CD4-positive, alpha-beta memory T cell (primary cell): ENCODE data around the gene ZNF652. TPM values are rescaled to one million over a fixed set of nuclear protein-coding genes. Genes with fewer than 3 reads are reported as not detected.

ENCODE experiments used
- CTCF ChIA-PET: fragments of 350-600 bp; sonication (Branson Sonifier 250); formaldehyde crosslinking; loops from one replicate; lab custom pipeline; 2021; ENCODE audit warnings: inconsistent platforms; ENCODE audit not compliant: partially characterized antibody; lab: Charles Lee
- POLR2A ChIA-PET: fragments of 350-600 bp; sonication (Branson Sonifier 250); formaldehyde crosslinking; loops from one replicate; lab custom pipeline; 2021; ENCODE audit not compliant: partially characterized antibody; lab: Charles Lee
- DNase-seq, 5 donors: peaks; one replicate each; pipeline versions ENCODE4 v3.0.0 to v3.0.0-alpha.2; 2020 to 2022; ENCODE audit warnings: mixed read lengths in 1 of 5
- H3K27ac ChIP-seq: one replicate; pipeline ENCODE4 v1.7.0; 2013; ENCODE audit warnings: low read depth, low read length
- H3K27me3 ChIP-seq: 2 replicates; pipeline ENCODE4 v1.7.0; 2013; ENCODE audit warnings: mild to moderate bottlenecking, low read length, moderate library complexity; ENCODE audit not compliant: insufficient read depth
- H3K36me3 ChIP-seq: 2 replicates; pipeline ENCODE4 v1.7.0; 2013; ENCODE audit warnings: mild to moderate bottlenecking, low read length, moderate library complexity; ENCODE audit not compliant: insufficient read depth
- H3K4me1 ChIP-seq: 2 replicates; pipeline ENCODE4 v1.7.0; 2013; ENCODE audit warnings: mild to moderate bottlenecking, low read length, moderate library complexity; ENCODE audit not compliant: insufficient read depth
- H3K4me3 ChIP-seq, 2 donors: one replicate each; pipeline ENCODE4 v1.7.0; 2013; ENCODE audit warnings: low read length in 2 of 2, mild to moderate bottlenecking in 1 of 2
- H3K9me3 ChIP-seq, 2 donors: one replicate each; pipeline ENCODE4 v1.7.0; 2013; ENCODE audit warnings: low read length in 2 of 2, control low read depth in 1 of 2; ENCODE audit not compliant: control insufficient read depth in 1 of 2
- H3K27ac Mint-ChIP-seq, 7 donors: one replicate each; pipeline ENCODE4 v1.8.0; 2020 to 2021; ENCODE audit warnings: mixed read lengths in 7 of 7, mild to moderate bottlenecking in 6 of 7, inconsistent platforms in 3 of 7, moderate library complexity in 3 of 7
- H3K27me3 Mint-ChIP-seq, 2 donors: one replicate each; pipeline ENCODE4 v1.8.0; 2020 to 2021; ENCODE audit warnings: mixed read lengths in 2 of 2
- H3K36me3 Mint-ChIP-seq, 2 donors: one replicate each; pipeline ENCODE4 v1.8.0; 2020 to 2021; ENCODE audit warnings: mixed read lengths in 2 of 2, inconsistent platforms in 1 of 2, mild to moderate bottlenecking in 1 of 2
- H3K4me1 Mint-ChIP-seq, 4 donors: one replicate each; pipeline ENCODE4 v1.8.0; 2020 to 2021; ENCODE audit warnings: mixed read lengths in 4 of 4, mild to moderate bottlenecking in 1 of 4
- H3K4me3 Mint-ChIP-seq, 8 donors: one replicate each; pipeline ENCODE4 v1.8.0; 2020 to 2021; ENCODE audit warnings: mixed read lengths in 8 of 8, mild to moderate bottlenecking in 7 of 8, moderate library complexity in 6 of 8, inconsistent platforms in 3 of 8
- H3K9me3 Mint-ChIP-seq, 8 donors: one replicate each; pipeline ENCODE4 v1.8.0; 2020 to 2021; ENCODE audit warnings: mixed read lengths in 8 of 8, mild to moderate bottlenecking in 5 of 8, inconsistent platforms in 3 of 8, moderate library complexity in 1 of 8
- intact Hi-C: fragments of 100-400 bp; cut with micrococcal nuclease; formaldehyde crosslinking; loops from one replicate; pipeline ENCODE4 v1.15.1; 2023
- polyA plus RNA-seq, 2 donors: library from polyadenylated mRNA; unstranded; fragments of 300-500 nt; fragmentation: Illumina TruSeq; gene quantifications; one replicate each; pipeline ENCODE4 v1.2.3, GENCODE V29; 2021
- total RNA-seq, 2 experiments: library from RNA; stranded (reverse); gene quantifications; one replicate each; pipeline ENCODE4 v1.2.3, GENCODE V29; 2021

ZNF652 gene
- total and polyA plus RNA-seq, 4 experiments from 2014 or later = 13.1 to 68.6 (median 46.3) TPM

DNA sequence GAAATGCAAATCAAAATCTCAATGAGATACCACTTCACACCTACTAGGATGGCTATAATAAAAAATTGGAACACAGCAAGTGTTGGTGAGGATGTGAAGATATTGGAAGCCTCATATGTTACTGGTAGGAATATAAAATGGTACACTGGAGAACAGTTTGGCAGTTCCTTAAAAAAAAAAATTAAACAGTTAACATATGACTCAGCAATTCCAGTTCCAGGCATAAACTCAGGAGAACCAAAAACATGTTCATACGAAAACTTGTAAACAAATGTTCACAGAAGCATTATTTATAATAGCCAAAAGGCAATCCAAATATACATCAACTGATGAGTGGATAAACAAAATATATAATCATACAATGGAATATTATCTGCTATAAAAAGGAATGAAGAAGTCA lies 28.2 kb downstream of the ZNF652 start:
- no peak overlapping the region for H3K4me3 ChIP-seq
- Mint-ChIP-seq H3K27me3 (no peaks in the 10 kb centered on the region), H3K27ac (peak overlapping the region in 2 of 7 donors; percentile 10), H3K4me3 (no peak overlapping the region), H3K4me1 (peaks cover 27 to 45% (median 33%) of the 10 kb centered on the region in 4 donors), H3K9me3 (no peaks in the 10 kb centered on the region), H3K36me3 (peaks cover 0 to 4% of the 10 kb centered on the region in 2 donors)
- ChIA-PET POLR2A (no interaction called here), CTCF (no interaction called here)
- no peaks in the 10 kb centered on the region for H3K36me3 ChIP-seq
- no peaks in the 10 kb centered on the region for H3K9me3 ChIP-seq
- no peak overlapping the region for H3K27ac ChIP-seq
- no peaks in the 10 kb centered on the region for H3K27me3 ChIP-seq
- intact Hi-C loops = no loop called here
- H3K4me1 ChIP-seq = peaks cover 30% of the 10 kb centered on the region
- DNase-seq = no peak

DNA sequence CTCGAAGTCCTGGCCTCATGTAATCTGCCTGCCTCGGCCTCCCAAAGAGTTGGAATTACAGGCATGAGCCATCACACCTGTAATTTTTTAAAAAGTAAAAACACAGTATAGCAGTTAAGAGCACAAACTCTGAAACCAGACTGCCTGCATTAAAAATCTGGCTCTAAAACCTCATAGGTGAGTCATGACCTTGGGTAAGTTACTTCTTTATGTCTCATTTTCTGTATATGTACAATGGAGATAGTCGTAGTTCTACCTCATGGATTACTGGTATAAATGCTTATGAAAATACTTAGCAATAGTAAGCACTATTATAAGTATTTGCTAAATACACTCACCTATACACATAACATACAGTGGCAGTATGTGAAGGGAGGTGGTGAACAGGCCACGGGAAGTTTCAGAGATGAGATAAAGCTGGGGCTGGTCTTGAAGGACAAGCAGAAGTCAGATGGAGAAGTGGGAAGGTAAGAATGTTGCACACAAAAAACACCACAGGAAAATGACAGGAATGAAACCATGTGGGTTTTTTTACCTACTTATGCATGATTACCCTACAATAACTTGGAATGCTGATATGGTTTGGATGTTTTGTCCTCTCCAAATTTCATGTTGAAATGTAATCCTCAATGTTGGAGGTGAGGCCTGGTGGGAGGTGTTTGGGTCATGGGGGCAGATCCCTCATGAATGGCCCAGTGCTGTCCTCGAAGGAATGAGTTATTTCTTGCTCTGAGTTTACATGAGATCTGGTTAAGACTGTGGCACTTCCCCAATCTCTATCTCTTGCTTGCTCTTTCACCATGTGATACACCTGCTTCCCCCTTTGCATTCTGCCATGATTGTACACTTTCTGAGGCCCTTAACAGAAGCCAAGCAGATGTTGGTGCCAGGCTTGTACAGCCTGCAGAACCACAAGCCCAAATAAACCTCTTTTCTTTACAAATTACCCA lies 33.9 kb downstream of the ZNF652 start:
- Mint-ChIP-seq H3K27ac (peak overlapping the region; percentile 10 to 90 (median 60)), H3K36me3 (peaks cover 4 to 5% of the 10 kb centered on the region in 2 donors), H3K9me3 (no peaks in the 10 kb centered on the region), H3K4me1 (peaks cover 37 to 63% (median 51%) of the 10 kb centered on the region in 4 donors), H3K4me3 (peak overlapping the region in 4 of 8 donors; percentile 4 to 35 (median 20)), H3K27me3 (no peaks in the 10 kb centered on the region)
- Histone ChIP-seq H3K9me3 (no peaks in the 10 kb centered on the region), H3K4me1 (peaks cover 26% of the 10 kb centered on the region), H3K27me3 (no peaks in the 10 kb centered on the region), H3K36me3 (no peaks in the 10 kb centered on the region), H3K27ac (no peak overlapping the region), H3K4me3 (no peak overlapping the region)
- DNase-seq = no peak
- POLR2A ChIA-PET = interaction anchor here (1.9 kb wide), 1 partner anchor 15 kb away, joined by 13 read pairs; no protein-coding TSS in a partner anchor
- intact Hi-C loops = no loop called here
- CTCF ChIA-PET = interaction anchor here (1.4 to 2.8 kb wide), 2 partner anchors 9 to 40 kb away, joined by 4 to 13 read pairs; no protein-coding TSS in a partner anchor

DNA sequence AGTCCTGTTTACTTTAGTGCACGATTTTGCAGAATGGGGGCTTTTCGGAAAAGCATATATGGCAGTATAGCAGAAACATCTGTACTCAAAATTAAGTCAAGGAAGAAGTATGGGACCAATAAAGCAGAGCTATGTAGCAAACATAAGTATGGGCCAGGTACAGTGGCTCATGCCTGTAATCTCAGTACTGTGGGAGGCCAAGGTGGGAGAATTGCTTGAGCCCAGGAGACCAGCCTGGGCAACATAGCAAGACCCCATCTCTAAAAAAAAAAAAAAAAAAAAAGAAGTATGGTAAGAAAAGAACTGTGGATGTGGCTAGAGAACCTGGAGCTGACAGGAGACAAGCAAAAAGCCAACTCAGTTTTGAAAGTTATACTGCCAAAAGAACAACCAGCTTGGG lies 36.1 kb downstream of the ZNF652 start:
- Mint-ChIP-seq H3K36me3 (peaks cover 4% of the 10 kb centered on the region in 2 donors), H3K9me3 (no peaks in the 10 kb centered on the region), H3K27me3 (no peaks in the 10 kb centered on the region), H3K27ac (peak overlapping the region in 1 of 7 donors; percentile 25), H3K4me3 (no peak overlapping the region), H3K4me1 (peaks cover 41 to 62% (median 51%) of the 10 kb centered on the region in 4 donors)
- H3K36me3 ChIP-seq = no peaks in the 10 kb centered on the region
- H3K27me3 ChIP-seq = no peaks in the 10 kb centered on the region
- H3K27ac ChIP-seq = no peak overlapping the region
- peaks cover 21% of the 10 kb centered on the region for H3K4me1 ChIP-seq
- H3K4me3 ChIP-seq = no peak overlapping the region
- intact Hi-C loops = no loop called here
- DNase-seq = no peak
- no peaks in the 10 kb centered on the region for H3K9me3 ChIP-seq
- POLR2A ChIA-PET = interaction anchor here (1.2 kb wide), 1 partner anchor 37 kb away, joined by 3 read pairs; no protein-coding TSS in a partner anchor
- CTCF ChIA-PET = interaction anchor here (0.7 to 3.2 kb wide), 2 partner anchors 16 to 835 kb away, joined by 3 to 13 read pairs; no protein-coding TSS in a partner anchor

DNA sequence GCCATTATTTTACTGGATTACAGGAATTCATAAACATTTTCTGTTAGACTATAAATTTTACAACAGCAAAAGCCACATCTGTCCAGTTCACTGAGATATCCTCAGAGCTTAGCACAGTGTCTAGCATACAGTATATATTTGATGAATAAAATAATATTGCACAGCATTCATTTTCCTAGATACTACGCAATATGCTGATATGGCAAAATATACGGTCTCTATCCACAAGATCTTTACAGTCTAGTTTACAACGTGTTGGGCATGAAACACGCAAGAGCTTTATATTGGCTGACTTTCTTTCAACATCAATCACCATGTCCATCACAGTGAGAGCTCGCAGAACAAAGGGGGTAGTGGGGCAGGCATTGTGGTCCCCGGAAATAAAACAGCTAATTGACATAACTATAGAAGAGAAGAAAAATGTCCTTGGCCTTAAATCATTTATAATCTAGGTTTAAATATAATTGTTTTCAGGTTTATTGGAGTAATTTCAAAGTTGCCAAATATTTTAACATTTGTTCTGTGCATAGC lies 43.5 kb downstream of the ZNF652 start:
- ChIA-PET CTCF (interaction anchor here (1.0 to 7.6 kb wide), 9 partner anchors 18 to 94 kb away, joined by 3 to 170 read pairs (median 9); partner anchors contain the start of gene ZNF652), POLR2A (interaction anchor here (1.1 to 5.0 kb wide), 3 partner anchors 24 to 70 kb away, joined by 3 to 38 read pairs (median 6); no protein-coding TSS in a partner anchor)
- Mint-ChIP-seq H3K27ac (peak overlapping the region in 2 of 7 donors; percentile 0 to 6), H3K4me1 (peaks cover 28 to 53% (median 36%) of the 10 kb centered on the region in 4 donors), H3K4me3 (no peak overlapping the region), H3K27me3 (no peaks in the 10 kb centered on the region), H3K36me3 (peaks cover 6 to 14% of the 10 kb centered on the region in 2 donors), H3K9me3 (no peaks in the 10 kb centered on the region)
- no peaks in the 10 kb centered on the region for H3K9me3 ChIP-seq
- peaks cover 17% of the 10 kb centered on the region for H3K4me1 ChIP-seq
- no peak for DNase-seq
- H3K36me3 ChIP-seq = no peaks in the 10 kb centered on the region
- H3K27me3 ChIP-seq = no peaks in the 10 kb centered on the region
- H3K27ac ChIP-seq = no peak overlapping the region
- H3K4me3 ChIP-seq = no peak overlapping the region
- intact Hi-C loops = no loop called here

DNA sequence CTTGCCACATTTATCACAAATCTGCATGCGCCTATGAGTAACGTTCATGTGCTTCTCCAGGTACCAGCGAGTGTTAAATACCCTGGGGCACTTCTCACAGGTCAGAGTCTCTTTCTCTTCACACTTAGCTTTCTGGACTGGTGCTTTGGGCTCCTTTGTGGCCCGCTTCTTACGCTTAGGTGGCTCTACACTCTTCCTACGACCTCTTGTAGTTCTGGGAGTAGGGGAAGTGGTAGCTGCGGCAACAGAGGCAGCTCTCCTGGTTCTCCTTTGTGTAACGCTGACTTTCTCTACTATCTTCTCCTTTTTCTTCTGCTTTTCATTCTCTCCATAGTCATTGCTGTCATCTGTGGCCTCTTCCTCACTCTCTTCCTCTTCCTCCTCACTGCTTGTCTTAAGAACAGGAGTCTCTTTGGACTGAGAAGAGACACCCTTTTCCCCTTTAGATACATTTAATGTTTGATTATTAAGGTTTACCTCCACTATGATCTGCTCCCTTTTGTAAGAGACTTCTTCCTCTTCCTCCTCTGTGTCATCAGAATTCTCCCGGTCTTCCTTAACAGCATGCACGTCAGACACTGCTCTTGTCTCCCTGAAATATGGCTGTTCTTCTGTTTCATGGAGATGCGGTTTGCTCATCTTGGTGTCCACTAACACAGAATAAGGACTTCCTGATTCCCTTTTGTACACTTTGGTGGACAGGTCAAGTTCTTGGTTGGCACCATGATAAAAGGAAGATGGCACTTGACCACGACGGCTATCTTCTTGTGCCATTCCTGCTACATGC lies 45.0 kb downstream of the ZNF652 start:
- Histone ChIP-seq H3K27me3 (no peaks in the 10 kb centered on the region), H3K9me3 (no peaks in the 10 kb centered on the region), H3K36me3 (peaks cover 6% of the 10 kb centered on the region), H3K4me3 (no peak overlapping the region), H3K4me1 (peaks cover 12% of the 10 kb centered on the region), H3K27ac (no peak overlapping the region)
- no peaks in the 10 kb centered on the region for H3K27me3 Mint-ChIP-seq
- H3K4me3 Mint-ChIP-seq = peak overlapping the region in 1 of 8 donors; percentile 2
- ChIA-PET CTCF (interaction anchor here (1.1 to 7.6 kb wide), 11 partner anchors 12 to 92 kb away, joined by 3 to 170 read pairs (median 21); partner anchors contain the start of gene ZNF652), POLR2A (interaction anchor here (1.7 to 5.0 kb wide), 5 partner anchors 43 to 73 kb away, joined by 4 to 38 read pairs (median 7); no protein-coding TSS in a partner anchor)
- peak overlapping the region; percentile 0 to 61 (median 29) for H3K27ac Mint-ChIP-seq
- peaks cover 20 to 45% (median 29%) of the 10 kb centered on the region in 4 donors for H3K4me1 Mint-ChIP-seq
- peaks cover 10 to 16% of the 10 kb centered on the region in 2 donors for H3K36me3 Mint-ChIP-seq
- no peak for DNase-seq
- intact Hi-C loops = no loop called here
- H3K9me3 Mint-ChIP-seq = no peaks in the 10 kb centered on the region

DNA sequence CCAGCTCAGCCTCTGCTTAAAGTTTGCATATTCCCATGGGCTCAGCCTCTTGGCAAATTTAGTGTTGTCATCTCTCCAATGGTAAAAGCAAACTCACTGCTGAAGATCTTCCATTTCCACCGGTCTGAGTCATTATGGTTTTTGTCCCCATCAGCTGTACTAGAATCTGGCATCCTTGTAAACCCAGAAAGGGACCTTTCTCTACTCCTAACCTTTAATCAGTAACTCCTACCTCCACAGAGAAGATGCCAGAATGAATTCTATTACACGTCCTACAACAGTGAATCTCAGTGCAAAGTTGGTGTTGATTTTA lies 45.8 kb downstream of the ZNF652 start:
- Histone ChIP-seq H3K4me1 (peaks cover 12% of the 10 kb centered on the region), H3K27ac (no peak overlapping the region), H3K9me3 (no peaks in the 10 kb centered on the region), H3K4me3 (no peak overlapping the region), H3K36me3 (peaks cover 6% of the 10 kb centered on the region), H3K27me3 (no peaks in the 10 kb centered on the region)
- ChIA-PET CTCF (interaction anchor here (1.1 to 7.6 kb wide), 16 partner anchors 13 to 136 kb away, joined by 3 to 170 read pairs (median 9); partner anchors contain the start of gene ZNF652), POLR2A (interaction anchor here (0.8 to 5.0 kb wide), 8 partner anchors 26 to 78 kb away, joined by 3 to 38 read pairs (median 5); no protein-coding TSS in a partner anchor)
- intact Hi-C loops = no loop called here
- H3K4me3 Mint-ChIP-seq = peak overlapping the region in 5 of 8 donors; percentile 20 to 87 (median 71)
- no peaks in the 10 kb centered on the region for H3K9me3 Mint-ChIP-seq
- no peaks in the 10 kb centered on the region for H3K27me3 Mint-ChIP-seq
- H3K27ac Mint-ChIP-seq = peak overlapping the region in 6 of 7 donors; percentile 31 to 85 (median 60)
- peaks cover 10 to 23% of the 10 kb centered on the region in 2 donors for H3K36me3 Mint-ChIP-seq
- no peak for DNase-seq
- peaks cover 18 to 45% (median 29%) of the 10 kb centered on the region in 4 donors for H3K4me1 Mint-ChIP-seq
